Fibroblast of lung (primary cell): ENCODE measurements around the gene SRCIN1.

Experiments
- EZH2 ChIP-seq: IDR thresholded peaks from 2 replicates; pipeline ENCODE4 v1.5.1; 2012; ENCODE audit warnings: low read length, control low read depth, mild to moderate bottlenecking; ENCODE audit errors: missing control alignments
- TF ChIP-seq, protein P1 (sequence below), 2 donors: IDR thresholded peaks in 1 of 2; conservative IDR thresholded peaks in 1 of 2; 1 replicate in 1 of 2; 2 replicates in 1 of 2; pipeline ENCODE4 v1.5.1; 2011 to 2012; ENCODE audit warnings: low read length in 2 of 2, control low read depth in 1 of 2, inconsistent platforms in 1 of 2, low read depth in 1 of 2, mild to moderate bottlenecking in 1 of 2

DNA sequence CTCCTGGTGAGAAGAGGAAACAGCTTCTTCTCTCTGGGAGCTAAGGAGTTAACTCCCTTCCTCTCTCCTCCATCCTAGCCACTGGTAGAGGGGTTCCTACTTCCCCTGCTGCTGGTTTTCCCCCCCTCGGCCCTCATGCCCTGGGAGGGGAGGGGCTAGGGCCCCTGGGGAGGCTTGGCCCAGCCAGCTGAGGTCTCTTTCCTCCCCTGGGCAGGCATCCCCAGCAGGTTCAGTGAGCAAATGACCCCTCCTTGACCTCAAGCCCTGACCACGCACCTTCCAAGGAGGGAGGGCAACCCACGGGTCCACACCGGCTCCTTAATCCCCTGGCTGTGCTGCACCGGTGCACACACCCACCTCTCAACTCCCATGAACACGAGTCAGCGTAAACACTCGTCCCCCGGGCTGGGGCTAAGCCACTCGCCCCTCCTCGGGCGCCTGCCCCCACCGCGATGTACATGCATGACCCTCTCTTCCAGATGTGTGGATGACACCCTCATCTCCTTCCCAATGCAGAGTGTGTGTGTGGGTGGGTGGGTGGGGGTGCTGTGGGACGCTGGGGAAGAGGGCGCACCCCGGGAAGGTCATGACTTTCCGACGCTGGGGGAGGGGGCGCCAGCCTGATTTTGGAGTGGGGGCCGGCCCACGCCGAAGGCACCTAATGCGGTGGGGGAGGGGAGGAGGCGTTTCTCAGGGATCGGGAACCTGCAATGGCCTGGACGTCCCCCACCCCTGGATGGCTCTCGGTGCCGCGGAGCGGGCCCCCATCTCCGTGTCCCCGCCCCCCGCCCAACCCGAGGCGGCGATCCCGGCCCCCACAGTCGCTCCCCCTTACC is 33.7 kb downstream of the SRCIN1 start:
- TF ChIP-seq, protein P1, sequence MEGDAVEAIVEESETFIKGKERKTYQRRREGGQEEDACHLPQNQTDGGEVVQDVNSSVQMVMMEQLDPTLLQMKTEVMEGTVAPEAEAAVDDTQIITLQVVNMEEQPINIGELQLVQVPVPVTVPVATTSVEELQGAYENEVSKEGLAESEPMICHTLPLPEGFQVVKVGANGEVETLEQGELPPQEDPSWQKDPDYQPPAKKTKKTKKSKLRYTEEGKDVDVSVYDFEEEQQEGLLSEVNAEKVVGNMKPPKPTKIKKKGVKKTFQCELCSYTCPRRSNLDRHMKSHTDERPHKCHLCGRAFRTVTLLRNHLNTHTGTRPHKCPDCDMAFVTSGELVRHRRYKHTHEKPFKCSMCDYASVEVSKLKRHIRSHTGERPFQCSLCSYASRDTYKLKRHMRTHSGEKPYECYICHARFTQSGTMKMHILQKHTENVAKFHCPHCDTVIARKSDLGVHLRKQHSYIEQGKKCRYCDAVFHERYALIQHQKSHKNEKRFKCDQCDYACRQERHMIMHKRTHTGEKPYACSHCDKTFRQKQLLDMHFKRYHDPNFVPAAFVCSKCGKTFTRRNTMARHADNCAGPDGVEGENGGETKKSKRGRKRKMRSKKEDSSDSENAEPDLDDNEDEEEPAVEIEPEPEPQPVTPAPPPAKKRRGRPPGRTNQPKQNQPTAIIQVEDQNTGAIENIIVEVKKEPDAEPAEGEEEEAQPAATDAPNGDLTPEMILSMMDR (conservative IDR thresholded peaks at IDR 0.05 in 1 of 2, IDR thresholded peaks at IDR 0.05 in 1 of 2; ENCODE audit: low read depth in 1 of 2, low read length in 2 of 2): no peak
- peak; percentile 96 for TF ChIP-seq EZH2
